H1 (cell line): ENCODE results near the gene HRH4. TPM values are rescaled to one million over a fixed set of nuclear protein-coding genes. Genes with fewer than 3 reads are reported as not detected.

ENCODE experiments used
- CTCF ChIA-PET: fragments of 300-600 bp; sonication (Branson Sonifier 250); formaldehyde crosslinking; loops from one replicate; lab custom pipeline; 2021; ENCODE audit not compliant: partially characterized antibody; lab: Charles Lee
- POLR2A ChIA-PET: fragments of 300-600 bp; sonication (Branson Sonifier 250); formaldehyde crosslinking; loops from one replicate; lab custom pipeline; 2021; ENCODE audit warnings: inconsistent platforms; ENCODE audit not compliant: partially characterized antibody; lab: Charles Lee
- DNase-seq, 2 experiments: peaks; one replicate each; pipeline versions ENCODE4 v3.0.0 to v3.0.0-alpha.2; 2010 to 2022; ENCODE audit warnings: low spot score in 2 of 2, low read depth in 1 of 2, mixed read lengths in 1 of 2
- FAIRE-seq: peaks from 2 replicates; lab custom pipeline; 2011; peaks lifted over from hg19 to GRCh38; lab: Jason Lieb, UNC
- H2AFZ ChIP-seq: 2 replicates; pipeline ENCODE4 v1.8.1; 2012; ENCODE audit warnings: low read length, inconsistent platforms
- H2AK5ac ChIP-seq: 2 replicates; pipeline ENCODE4 v1.6.1; 2013; ENCODE audit warnings: low read depth, low read length
- H2BK120ac ChIP-seq: replicated peaks from 2 replicates; pipeline ENCODE3; 2013; ENCODE audit warnings: low read depth, low read length, inconsistent platforms
- H2BK12ac ChIP-seq: 2 replicates; pipeline ENCODE4 v1.6.1; 2013; ENCODE audit warnings: low read depth, low read length
- H2BK15ac ChIP-seq: 2 replicates; pipeline ENCODE4 v1.6.1; 2013; ENCODE audit warnings: low read length
- H2BK20ac ChIP-seq: 2 replicates; pipeline ENCODE4 v1.6.1; 2013; ENCODE audit warnings: low read length
- H2BK5ac ChIP-seq: 2 replicates; pipeline ENCODE4 v1.6.1; 2013; ENCODE audit warnings: low read depth, low read length
- H3K14ac ChIP-seq: 2 replicates; pipeline ENCODE4 v1.6.1; 2013; ENCODE audit warnings: inconsistent platforms; ENCODE audit not compliant: insufficient read length
- H3K18ac ChIP-seq: 2 replicates; pipeline ENCODE4 v1.6.1; 2013; ENCODE audit warnings: low read length; ENCODE audit errors: extremely low read depth
- H3K23ac ChIP-seq: 2 replicates; pipeline ENCODE4 v1.6.1; 2013; ENCODE audit warnings: inconsistent platforms; ENCODE audit not compliant: insufficient read length
- H3K23me2 ChIP-seq: 2 replicates; pipeline ENCODE4 v1.6.1; 2013; ENCODE audit warnings: low read depth, low read length
- H3K27ac ChIP-seq: 2 replicates; pipeline ENCODE4 v1.6.1; 2011; ENCODE audit warnings: low read depth, low read length, inconsistent platforms
- H3K27me3 ChIP-seq, 4 experiments: replicated peaks in 1 of 4; 1 replicate in 1 of 4; 2 replicates in 3 of 4; pipeline versions ENCODE4 v1.6.1 to v1.8.1; 2011 to 2013; ENCODE audit warnings: low read length in 3 of 4, mild to moderate bottlenecking in 3 of 4, inconsistent platforms in 2 of 4, mixed read lengths in 2 of 4, moderate library complexity in 1 of 4; ENCODE audit not compliant: control insufficient read depth in 3 of 4, insufficient read depth in 3 of 4; ENCODE audit errors: extremely low read depth in 1 of 4
- H3K36me3 ChIP-seq, 4 experiments: 2 replicates each; pipeline versions ENCODE4 v1.6.1 to v1.8.1; 2011 to 2013; ENCODE audit warnings: mild to moderate bottlenecking in 4 of 4, low read length in 3 of 4, moderate library complexity in 2 of 4, control low read depth in 1 of 4, inconsistent platforms in 1 of 4; ENCODE audit not compliant: insufficient read depth in 4 of 4, control insufficient read depth in 2 of 4
- H3K4ac ChIP-seq: replicated peaks from 2 replicates; pipeline ENCODE3; 2013; ENCODE audit warnings: low read length, low read depth, mixed read lengths, inconsistent platforms; ENCODE audit not compliant: insufficient read length
- H3K4me1 ChIP-seq, 4 experiments: replicated peaks in 1 of 4; 1 replicate in 1 of 4; 2 replicates in 3 of 4; pipeline versions ENCODE4 v1.6.1 to v1.8.1; 2011 to 2013; ENCODE audit warnings: low read length in 3 of 4, inconsistent platforms in 2 of 4, mixed read lengths in 1 of 4; ENCODE audit not compliant: insufficient read depth in 4 of 4, control insufficient read depth in 3 of 4
- H3K4me2 ChIP-seq, 2 experiments: 2 replicates each; pipeline versions ENCODE4 v1.6.1 to v1.8.1; 2011 to 2013; ENCODE audit warnings: low read depth in 2 of 2, low read length in 2 of 2, control low read depth in 1 of 2, inconsistent platforms in 1 of 2, mild to moderate bottlenecking in 1 of 2; ENCODE audit not compliant: insufficient read depth in 1 of 2
- H3K4me3 ChIP-seq, 4 experiments: fragments of 200-600, 300-600 bp in 1 of 4; sonication (generic), shearing (Covaris generic), sonication (Bioruptor Twin) in 1 of 4; 2 replicates each; pipeline versions ENCODE4 v1.5.1 to v1.8.1; 2011 to 2016; ENCODE audit warnings: low read length in 4 of 4, low read depth in 3 of 4, control low read depth in 2 of 4, inconsistent platforms in 2 of 4, mild to moderate bottlenecking in 2 of 4, mixed read lengths in 1 of 4, moderate library complexity in 1 of 4; ENCODE audit not compliant: insufficient read depth in 2 of 4; ENCODE audit errors: extremely low read depth in 1 of 4
- H3K56ac ChIP-seq: replicated peaks from 2 replicates; pipeline ENCODE3; 2013; ENCODE audit warnings: low read depth, mild to moderate bottlenecking, mixed read lengths, low read length, inconsistent platforms; ENCODE audit not compliant: insufficient read length
- H3K79me1 ChIP-seq: 2 replicates; pipeline ENCODE4 v1.6.1; 2013; ENCODE audit warnings: low read depth, low read length, control low read depth
- H3K79me2 ChIP-seq, 2 experiments: 2 replicates each; pipeline versions ENCODE4 v1.6.1 to v1.8.1; 2012 to 2013; ENCODE audit warnings: low read length in 2 of 2, mild to moderate bottlenecking in 2 of 2, inconsistent platforms in 1 of 2; ENCODE audit not compliant: insufficient read depth in 2 of 2, control insufficient read depth in 1 of 2
- H3K9ac ChIP-seq, 4 experiments: replicated peaks in 1 of 4; 1 replicate in 1 of 4; 2 replicates in 3 of 4; pipeline versions ENCODE4 v1.6.1 to v1.8.1; 2011 to 2013; ENCODE audit warnings: low read depth in 3 of 4, low read length in 3 of 4, control low read depth in 2 of 4, mild to moderate bottlenecking in 2 of 4, moderate library complexity in 2 of 4, inconsistent platforms in 1 of 4; ENCODE audit errors: extremely low read depth in 1 of 4
- H3K9me3 ChIP-seq, 2 experiments: 2 replicates each; pipeline versions ENCODE4 v1.6.1 to v1.8.1; 2012 to 2013; ENCODE audit warnings: mild to moderate bottlenecking in 2 of 2, moderate library complexity in 2 of 2, control low read depth in 1 of 2, inconsistent platforms in 1 of 2, low read depth in 1 of 2, low read length in 1 of 2, mixed read lengths in 1 of 2; ENCODE audit not compliant: insufficient read depth in 2 of 2
- H4K20me1 ChIP-seq, 2 experiments: replicated peaks in 1 of 2; 2 replicates each; pipeline versions ENCODE3 to v1.8.1; 2011 to 2013; ENCODE audit warnings: inconsistent platforms in 2 of 2, low read length in 2 of 2, mild to moderate bottlenecking in 1 of 2; ENCODE audit not compliant: insufficient read depth in 2 of 2, control insufficient read depth in 1 of 2
- H4K5ac ChIP-seq: 2 replicates; pipeline ENCODE4 v1.6.1; 2013; ENCODE audit warnings: low read length, low read depth, mixed read lengths, inconsistent platforms; ENCODE audit not compliant: insufficient read length
- H4K8ac ChIP-seq: 2 replicates; pipeline ENCODE4 v1.8.0; 2013; ENCODE audit warnings: mild to moderate bottlenecking, moderate library complexity, low read length, inconsistent platforms; ENCODE audit not compliant: insufficient read depth; ENCODE audit errors: extremely low read depth
- H4K91ac ChIP-seq: replicated peaks from 2 replicates; pipeline ENCODE3; 2013; ENCODE audit warnings: low read length, mixed read lengths, inconsistent platforms; ENCODE audit not compliant: insufficient read length
- BACH1 ChIP-seq: IDR thresholded peaks from 2 replicates; pipeline ENCODE4 v1.6.1; 2012; ENCODE audit warnings: low read length, improper control_type of control experiment
- HDAC6 ChIP-seq: IDR thresholded peaks from one replicate; pipeline ENCODE4 v1.7.1; 2012; ENCODE audit warnings: low read depth, mild to moderate bottlenecking, inconsistent platforms, low read length, moderate library complexity
- KDM4A ChIP-seq: IDR thresholded peaks from one replicate; pipeline ENCODE4 v1.7.1; 2012; ENCODE audit warnings: low read depth, mild to moderate bottlenecking, moderate library complexity, low read length, inconsistent platforms; ENCODE audit not compliant: severe bottlenecking
- RAD21 ChIP-seq, 2 experiments: IDR thresholded peaks in 1 of 2; conservative IDR thresholded peaks in 1 of 2; 2 replicates each; pipeline ENCODE4 v1.6.1; 2011; ENCODE audit warnings: low read depth in 2 of 2, low read length in 2 of 2, improper control_type of control experiment in 1 of 2, inconsistent platforms in 1 of 2, mild to moderate bottlenecking in 1 of 2, moderate library complexity in 1 of 2
- SAP30 ChIP-seq: fragments of 300-600 bp; sonication (generic); IDR thresholded peaks from 2 replicates; pipeline ENCODE4 v1.7.1; 2012; ENCODE audit warnings: low read length, moderate library complexity, mild to moderate bottlenecking, inconsistent platforms; ENCODE audit not compliant: insufficient read depth, insufficient replicate concordance
- SIRT6 ChIP-seq: IDR thresholded peaks from one replicate; pipeline ENCODE4 v1.7.1; 2012; ENCODE audit warnings: low read length, inconsistent platforms
- SRF ChIP-seq: IDR thresholded peaks from 2 replicates; pipeline ENCODE4 v1.6.1; 2011; ENCODE audit warnings: mild to moderate bottlenecking, low read depth, low read length, moderate library complexity
- TAF7 ChIP-seq: optimal IDR thresholded peaks from 2 replicates; pipeline ENCODE3; 2011; ENCODE audit warnings: low read depth, mild to moderate bottlenecking, inconsistent platforms, low read length, moderate library complexity, borderline replicate concordance
- TCF12 ChIP-seq: IDR thresholded peaks from 2 replicates; pipeline ENCODE4 v1.6.1; 2011; ENCODE audit warnings: low read depth, mild to moderate bottlenecking, low read length
- WGBS, 2 experiments: shearing (Covaris generic) in 1 of 2; methylation state at CpG; one replicate each; pipeline versions ENCODE4 v1.1.6 to v1.1.7; 2013 to 2015; ENCODE audit warnings: low lambda C conversion rate in 2 of 2, mixed read lengths in 2 of 2, inconsistent platforms in 1 of 2, low coverage in 1 of 2, missing lambda C conversion rate in 1 of 2; ENCODE audit not compliant: insufficient replicate concordance in 2 of 2, insufficient coverage in 1 of 2, insufficient read length in 1 of 2; ENCODE audit errors: extremely low coverage in 1 of 2, missing lambda C conversion rate in 1 of 2; 5-methylcytosine and 5-hydroxymethylcytosine counted together
- polyA plus RNA-seq, 7 experiments: library from polyadenylated mRNA; depleted of rRNA in 3 of 7; stranded (reverse) in 5 of 7; unstranded in 2 of 7; fragments of >200 nt in 5 of 7; fragments of 200-250 nt in 2 of 7; gene quantifications; 1 replicate in 5 of 7; 2 replicates in 1 of 7; 4 replicates in 1 of 7; pipeline versions ENCODE4 v1.2.1 to v1.2.3, GENCODE V29; 2011 to 2013; ENCODE audit warnings: missing spikeins in 2 of 7, mixed read lengths in 2 of 7
- total RNA-seq: library from RNA; stranded (reverse); fragmentation: NEBNext Ultra II Directional; extraction: Animal tissue kit (Norgen Biotek cat#: 25700); gene quantifications from 2 replicates; pipeline ENCODE4 v1.2.1, GENCODE V29; 2021
- TF ChIP-seq, protein P1 (sequence below), 3 experiments: IDR thresholded peaks; 1 replicate in 2 of 3; 2 replicates in 1 of 3; pipeline versions ENCODE4 v1.5.1 to v1.6.1; 2011; ENCODE audit warnings: low read length in 3 of 3, mild to moderate bottlenecking in 3 of 3, inconsistent platforms in 2 of 3, low read depth in 1 of 3, moderate library complexity in 1 of 3; ENCODE audit not compliant: insufficient read depth in 1 of 3; ENCODE audit errors: control extremely low read depth in 1 of 3

HRH4 gene
- total and polyA plus RNA-seq, 2 of the 8 experiments (the other 6 are each of a cell fraction or from before 2014, with no cell fraction given): 0.03 TPM; not detected in 1

DNA sequence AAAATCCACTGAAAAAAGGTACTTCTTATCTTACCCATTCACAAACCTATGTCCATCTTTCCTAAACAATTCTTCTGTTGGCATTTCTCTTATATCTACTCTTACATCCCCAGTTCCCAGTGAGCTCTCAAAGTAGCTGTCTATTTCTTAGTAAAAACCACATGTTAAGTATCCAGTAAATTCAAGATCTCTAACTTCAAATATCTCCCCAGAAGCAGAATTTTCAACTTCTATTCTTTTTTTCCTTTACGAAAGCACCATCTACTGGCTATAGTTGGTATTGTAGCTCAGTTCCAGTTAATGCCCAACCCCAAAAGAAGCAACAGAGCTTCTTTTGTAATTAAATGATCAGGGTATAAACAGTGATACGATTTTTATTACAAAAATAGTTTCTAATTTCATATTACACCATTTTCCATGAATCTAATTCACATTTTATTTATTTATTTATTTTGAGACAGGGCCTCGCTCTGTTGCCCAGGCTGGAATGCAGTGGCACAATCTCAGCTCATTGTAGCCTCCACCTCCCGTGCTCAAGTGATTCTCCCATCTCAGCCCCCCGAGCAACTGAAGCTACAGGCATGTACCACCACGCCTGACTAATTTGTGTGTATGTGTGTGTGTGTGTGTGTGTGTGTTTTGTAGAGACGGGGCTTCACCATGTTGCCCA, 28.5 kb downstream of the HRH4 start:
- peak; percentile 72 for FAIRE-seq
- DNase-seq: no peak
- 48% methylated on average over 7 of the region's 7 CpGs; no CpG with 5 or more reads in 1 of the 2 experiments for WGBS, 2 experiments
- Histone ChIP-seq H4K91ac (no peak overlapping the region), H3K9me3 (no peaks in the 10 kb centered on the region), H3K27ac (no peak overlapping the region), H2AFZ (no peak overlapping the region), H3K79me2 (no peaks in the 10 kb centered on the region), H2BK5ac (no peak overlapping the region), H3K27me3 (no peaks in the 10 kb centered on the region), H2BK120ac (no peak overlapping the region), H3K4ac (no peak overlapping the region), H3K4me2 (no peak overlapping the region), H3K4me1 (no peaks in the 10 kb centered on the region), H3K4me3 (no peak overlapping the region), H3K23ac (no peak overlapping the region), H2AK5ac (no peak overlapping the region), H2BK20ac (no peak overlapping the region), H4K5ac (no peak overlapping the region), H3K14ac (no peak overlapping the region), H4K8ac (no peak overlapping the region), H3K9ac (no peak overlapping the region), H3K36me3 (no peaks in the 10 kb centered on the region), H2BK15ac (no peak overlapping the region), H2BK12ac (no peak overlapping the region), H4K20me1 (no peaks in the 10 kb centered on the region), H3K79me1 (no peaks in the 10 kb centered on the region), H3K18ac (no peak overlapping the region), H3K23me2 (no peaks in the 10 kb centered on the region; the same call in 1 of the 2 replicates), H3K56ac (no peak overlapping the region)
- ChIA-PET POLR2A (interaction anchor here (0.9 kb wide), 1 partner anchor 350 kb away, joined by 5 read pairs; the partner anchor contains the start of gene CABYR), CTCF (interaction anchor here (0.5 to 8.9 kb wide), 66 partner anchors 10 to 1388 kb away, joined by 3 to 101 read pairs (median 4); partner anchors contain the start of genes CABYR and HRH4)
- no peak for TF ChIP-seq KDM4A
- TF ChIP-seq HDAC6: no peak
- no peak for TF ChIP-seq SAP30
- TF ChIP-seq TAF7: no peak
- TF ChIP-seq RAD21 (IDR thresholded peaks at IDR 0.05 in 1 of 2, conservative IDR thresholded peaks at IDR 0.05 in 1 of 2; ENCODE audit: low read depth in 2 of 2, low read length in 2 of 2): peak; percentile 67
- TF ChIP-seq SIRT6: no peak
- TF ChIP-seq BACH1: no peak
- no peak for TF ChIP-seq SRF
- TF ChIP-seq, protein P1, sequence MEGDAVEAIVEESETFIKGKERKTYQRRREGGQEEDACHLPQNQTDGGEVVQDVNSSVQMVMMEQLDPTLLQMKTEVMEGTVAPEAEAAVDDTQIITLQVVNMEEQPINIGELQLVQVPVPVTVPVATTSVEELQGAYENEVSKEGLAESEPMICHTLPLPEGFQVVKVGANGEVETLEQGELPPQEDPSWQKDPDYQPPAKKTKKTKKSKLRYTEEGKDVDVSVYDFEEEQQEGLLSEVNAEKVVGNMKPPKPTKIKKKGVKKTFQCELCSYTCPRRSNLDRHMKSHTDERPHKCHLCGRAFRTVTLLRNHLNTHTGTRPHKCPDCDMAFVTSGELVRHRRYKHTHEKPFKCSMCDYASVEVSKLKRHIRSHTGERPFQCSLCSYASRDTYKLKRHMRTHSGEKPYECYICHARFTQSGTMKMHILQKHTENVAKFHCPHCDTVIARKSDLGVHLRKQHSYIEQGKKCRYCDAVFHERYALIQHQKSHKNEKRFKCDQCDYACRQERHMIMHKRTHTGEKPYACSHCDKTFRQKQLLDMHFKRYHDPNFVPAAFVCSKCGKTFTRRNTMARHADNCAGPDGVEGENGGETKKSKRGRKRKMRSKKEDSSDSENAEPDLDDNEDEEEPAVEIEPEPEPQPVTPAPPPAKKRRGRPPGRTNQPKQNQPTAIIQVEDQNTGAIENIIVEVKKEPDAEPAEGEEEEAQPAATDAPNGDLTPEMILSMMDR (IDR thresholded peaks at IDR 0.05; ENCODE audit: control extremely low read depth in 1 of 3, insufficient read depth in 1 of 3, low read depth in 1 of 3, low read length in 3 of 3): peak in 2 of 3 experiments; percentile 40 to 50; a peak in 2 of 4 replicates
- TF ChIP-seq TCF12: no peak
